Activated naive CD4-positive, alpha-beta T cell treated with anti-CD3 and anti-CD28 coated beads, Interleukin-2, amount 10 ng/mL, durations not matched to agents 7 days and 5 days (primary cell): ENCODE data around the gene PTP4A2.
"Not testable (repeated sequence)": the region's sequence is repeated elsewhere in the genome, so short reads cannot be mapped to it uniquely, and the experiment has no call there.

ENCODE experiments used
- CTCF ChIA-PET: fragments of 350-600 bp; sonication (Branson Sonifier 250); formaldehyde crosslinking; loops from one replicate; lab custom pipeline; 2021; ENCODE audit warnings: antibody characterized with exemption; lab: Charles Lee
- DNase-seq: peaks from one replicate; pipeline ENCODE4 v3.0.0-alpha.2; 2020
- H3K27ac Mint-ChIP-seq: one replicate; pipeline ENCODE4 v1.8.0; 2021; ENCODE audit warnings: mild to moderate bottlenecking, moderate library complexity, mixed read lengths
- H3K27me3 Mint-ChIP-seq: one replicate; pipeline ENCODE4 v1.8.0; 2021; ENCODE audit warnings: mild to moderate bottlenecking, mixed read lengths
- H3K36me3 Mint-ChIP-seq: one replicate; pipeline ENCODE4 v1.8.0; 2021; ENCODE audit warnings: mixed read lengths
- H3K4me1 Mint-ChIP-seq: one replicate; pipeline ENCODE4 v1.8.0; 2021; ENCODE audit warnings: mixed read lengths
- H3K4me3 Mint-ChIP-seq: one replicate; pipeline ENCODE4 v1.8.0; 2021; ENCODE audit warnings: mild to moderate bottlenecking, moderate library complexity, mixed read lengths
- H3K9me3 Mint-ChIP-seq: one replicate; pipeline ENCODE4 v1.8.0; 2021; ENCODE audit warnings: mixed read lengths

PTP4A2 gene

DNA sequence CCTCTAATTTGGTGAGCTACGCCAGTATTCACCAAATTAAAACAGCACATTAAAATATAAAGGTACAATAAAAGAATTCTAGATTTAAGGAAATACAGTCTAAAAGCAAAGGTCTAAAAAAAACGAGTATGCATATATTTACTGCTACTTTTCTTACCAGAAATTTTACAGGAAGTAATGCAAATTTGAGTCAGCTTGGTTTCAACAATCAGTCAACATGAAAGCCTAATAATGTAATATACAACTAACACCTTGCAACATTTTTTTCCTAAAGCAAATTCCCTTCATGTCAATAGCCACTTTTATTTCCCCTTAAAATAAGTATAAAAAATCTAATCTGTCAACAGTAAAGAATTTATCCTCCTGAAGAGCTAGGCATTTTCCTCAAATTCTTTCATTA lies 11.9 kb downstream of the PTP4A2 start:
- no peaks in the 10 kb centered on the region for H3K27me3 Mint-ChIP-seq
- no peaks in the 10 kb centered on the region for H3K9me3 Mint-ChIP-seq
- DNase-seq, result no peak
- peak overlapping the region; percentile 76 for H3K27ac Mint-ChIP-seq
- H3K36me3 Mint-ChIP-seq, result peaks cover 52% of the 10 kb centered on the region
- CTCF ChIA-PET, result interaction anchor here (1.2 to 2.2 kb wide), 5 partner anchors 9 to 111 kb away, joined by 4 to 11 read pairs (median 4); partner anchors contain the start of gene SPOCD1
- H3K4me1 Mint-ChIP-seq, result peaks cover 90% of the 10 kb centered on the region
- H3K4me3 Mint-ChIP-seq, result peak overlapping the region; percentile 40

DNA sequence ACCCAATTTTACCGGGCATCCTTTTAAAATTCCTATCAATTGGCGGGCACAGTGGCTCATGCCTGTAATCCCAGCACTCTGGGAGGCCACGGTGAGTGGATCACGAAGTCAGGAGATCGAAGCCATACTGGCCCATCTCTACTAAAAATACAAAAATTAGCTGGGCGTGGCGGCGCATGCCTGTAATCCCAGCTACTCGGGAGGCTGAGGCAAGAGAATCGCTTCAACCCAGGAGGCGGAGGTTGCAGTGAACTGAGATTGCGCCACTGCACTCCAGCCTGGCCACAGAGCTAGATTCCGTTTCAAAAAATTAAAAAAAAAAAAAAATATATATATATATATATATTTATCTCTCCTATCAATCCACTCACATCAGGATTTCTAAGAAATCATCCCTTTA lies 12.3 kb downstream of the PTP4A2 start:
- not testable (repeated sequence) for H3K9me3 Mint-ChIP-seq, DNase-seq, H3K27me3 Mint-ChIP-seq
- Mint-ChIP-seq H3K4me3 (peak overlapping the region; percentile 41), H3K36me3 (peaks cover 54% of the 10 kb centered on the region), H3K27ac (peak overlapping the region; percentile 76), H3K4me1 (peaks cover 90% of the 10 kb centered on the region)
- CTCF ChIA-PET, result interaction anchor here (1.3 to 2.2 kb wide), 4 partner anchors 9 to 110 kb away, joined by 4 to 11 read pairs (median 4); partner anchors contain the start of gene SPOCD1

DNA sequence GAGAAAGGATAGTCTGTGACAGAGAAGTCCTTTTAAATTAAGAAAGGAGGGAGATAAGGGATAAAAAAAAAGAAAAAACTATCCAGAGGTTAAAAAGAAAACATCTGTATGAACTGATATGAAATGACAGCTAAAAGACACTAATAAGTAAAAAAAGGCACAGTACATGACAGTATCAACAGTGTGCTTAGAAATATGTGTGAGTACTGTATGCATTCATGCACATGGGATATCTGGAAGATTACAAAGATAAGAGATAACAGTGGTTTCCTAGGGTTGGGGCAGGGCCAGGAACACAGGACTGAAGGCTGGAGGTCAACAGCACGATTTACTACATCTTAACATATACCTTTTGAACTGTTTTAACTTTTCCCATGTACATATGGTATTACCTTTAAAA lies 13.3 kb downstream of the PTP4A2 start:
- Mint-ChIP-seq H3K36me3 (peaks cover 49% of the 10 kb centered on the region), H3K9me3 (no peaks in the 10 kb centered on the region), H3K4me3 (peak overlapping the region; percentile 41), H3K27me3 (no peaks in the 10 kb centered on the region), H3K4me1 (peaks cover 84% of the 10 kb centered on the region), H3K27ac (peak overlapping the region; percentile 50)
- CTCF ChIA-PET, result interaction anchor here (0.8 to 3.0 kb wide), 4 partner anchors 8 to 39 kb away, joined by 3 to 10 read pairs (median 6); no protein-coding TSS in a partner anchor
- DNase-seq, result no peak

DNA sequence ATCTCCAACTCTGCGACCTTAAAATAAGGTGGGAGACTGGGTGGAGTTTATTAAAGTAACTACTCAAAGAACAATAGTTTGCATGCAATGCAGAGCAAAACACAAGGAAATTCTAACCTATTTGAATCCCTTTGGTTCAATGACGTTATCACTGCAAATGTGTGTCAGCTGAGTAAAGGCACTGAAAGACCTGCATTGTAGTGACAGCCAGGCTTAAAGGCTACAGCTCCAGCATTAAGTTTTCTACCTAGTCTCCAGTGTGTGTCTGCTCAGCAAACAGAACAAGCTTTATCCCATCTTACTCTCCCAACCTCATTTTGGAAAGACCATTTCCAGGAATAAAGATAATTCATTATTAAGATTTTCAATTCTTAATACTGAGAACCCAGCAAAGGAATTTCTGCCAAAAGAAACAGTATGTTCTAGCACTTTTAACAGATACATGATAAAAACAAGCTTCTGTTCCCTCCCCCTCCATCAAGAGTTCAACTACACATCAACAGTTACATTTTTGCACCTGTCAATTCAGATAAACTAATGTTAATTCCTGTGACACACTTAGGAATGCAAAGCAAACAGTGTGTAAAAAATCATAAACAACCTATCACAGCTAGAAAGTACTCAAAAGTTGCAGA lies 14.2 kb downstream of the PTP4A2 start:
- H3K4me3 Mint-ChIP-seq, result peak overlapping the region; percentile 24
- DNase-seq, result no peak
- H3K36me3 Mint-ChIP-seq, result peaks cover 53% of the 10 kb centered on the region
- peak overlapping the region; percentile 79 for H3K27ac Mint-ChIP-seq
- CTCF ChIA-PET, result interaction anchor here (0.8 to 3.0 kb wide), 4 partner anchors 9 to 40 kb away, joined by 3 to 10 read pairs (median 6); no protein-coding TSS in a partner anchor
- no peaks in the 10 kb centered on the region for H3K9me3 Mint-ChIP-seq
- H3K27me3 Mint-ChIP-seq, result no peaks in the 10 kb centered on the region
- H3K4me1 Mint-ChIP-seq, result peaks cover 83% of the 10 kb centered on the region

DNA sequence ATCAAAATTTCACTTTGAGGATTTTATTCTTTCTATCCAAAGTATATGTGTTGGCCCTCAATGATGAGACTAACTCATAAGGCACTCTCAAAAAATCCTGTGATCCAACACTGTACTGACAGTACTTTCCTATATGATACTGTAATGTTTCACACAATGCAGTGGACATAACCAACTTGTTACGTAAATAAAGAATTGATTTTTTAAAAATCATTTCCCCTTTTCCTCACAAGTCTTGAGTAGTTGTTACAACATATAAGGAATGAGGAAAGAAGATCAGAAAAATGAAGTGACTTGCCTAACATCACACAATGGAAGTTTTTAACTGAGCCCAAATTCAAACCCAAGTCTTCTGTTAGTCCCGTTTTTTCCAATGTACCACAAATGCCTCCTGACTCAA lies 17.2 kb downstream of the PTP4A2 start:
- no peaks in the 10 kb centered on the region for H3K9me3 Mint-ChIP-seq
- peaks cover 70% of the 10 kb centered on the region for H3K4me1 Mint-ChIP-seq
- H3K27ac Mint-ChIP-seq, result peak overlapping the region; percentile 24
- H3K36me3 Mint-ChIP-seq, result peaks cover 57% of the 10 kb centered on the region
- H3K4me3 Mint-ChIP-seq, result no peak overlapping the region
- no peak for DNase-seq
- CTCF ChIA-PET, result interaction anchor here (1.1 to 1.6 kb wide), 2 partner anchors 13 to 43 kb away, joined by 3 read pairs; no protein-coding TSS in a partner anchor
- no peaks in the 10 kb centered on the region for H3K27me3 Mint-ChIP-seq

DNA sequence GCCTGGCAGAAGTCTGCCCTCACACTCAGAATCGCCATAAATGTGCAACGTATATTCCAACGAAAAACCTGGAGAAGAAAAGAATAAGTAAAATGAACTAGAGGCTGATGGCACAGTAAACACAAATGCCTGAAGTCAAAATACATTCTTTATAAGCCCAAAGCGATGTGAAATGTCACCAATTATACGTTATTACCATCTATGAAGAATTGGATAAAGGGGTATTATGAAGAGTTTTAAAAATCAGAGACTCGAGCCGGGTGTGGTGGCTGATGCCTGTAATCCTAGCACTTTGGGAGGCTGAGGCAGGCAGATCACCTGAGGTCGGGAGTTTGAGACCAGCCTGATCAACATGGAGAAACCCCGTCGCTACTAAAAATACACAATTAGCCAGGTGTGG lies 18.6 kb downstream of the PTP4A2 start:
- DNase-seq, result no peak
- CTCF ChIA-PET, result interaction anchor here (0.6 to 1.2 kb wide), 2 partner anchors 44 to 66 kb away, joined by 3 read pairs; no protein-coding TSS in a partner anchor
- Mint-ChIP-seq H3K4me3 (no peak overlapping the region), H3K27ac (no peak overlapping the region), H3K27me3 (no peaks in the 10 kb centered on the region), H3K4me1 (peaks cover 61% of the 10 kb centered on the region), H3K9me3 (no peaks in the 10 kb centered on the region), H3K36me3 (peaks cover 61% of the 10 kb centered on the region)

DNA sequence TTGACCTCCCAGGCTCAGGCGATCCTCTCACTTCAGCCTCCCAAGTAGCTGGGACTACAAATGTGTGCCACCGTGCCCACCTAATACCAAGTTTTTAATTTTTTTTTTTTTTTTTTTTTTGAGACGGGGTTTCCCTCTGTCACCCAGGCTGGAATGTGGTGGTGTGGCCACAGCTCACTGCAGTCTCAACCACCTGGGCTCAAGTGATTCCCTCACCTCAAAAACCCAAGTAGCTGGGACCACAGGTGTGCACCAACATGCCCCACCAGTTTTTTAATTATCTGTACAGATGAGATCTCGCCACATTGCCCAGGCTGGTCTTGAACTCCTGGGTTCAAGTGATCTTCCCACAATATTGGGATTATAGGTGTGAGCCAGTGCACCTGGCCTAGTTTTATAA lies 22.7 kb downstream of the PTP4A2 start:
- Mint-ChIP-seq H3K36me3 (peaks cover 70% of the 10 kb centered on the region), H3K27ac (no peak overlapping the region), H3K4me3 (no peak overlapping the region), H3K27me3 (no peaks in the 10 kb centered on the region), H3K4me1 (peaks cover 62% of the 10 kb centered on the region), H3K9me3 (no peaks in the 10 kb centered on the region)
- CTCF ChIA-PET, result interaction anchor here (3.2 kb wide), 1 partner anchor 47 kb away, joined by 22 read pairs; no protein-coding TSS in a partner anchor
- no peak for DNase-seq

DNA sequence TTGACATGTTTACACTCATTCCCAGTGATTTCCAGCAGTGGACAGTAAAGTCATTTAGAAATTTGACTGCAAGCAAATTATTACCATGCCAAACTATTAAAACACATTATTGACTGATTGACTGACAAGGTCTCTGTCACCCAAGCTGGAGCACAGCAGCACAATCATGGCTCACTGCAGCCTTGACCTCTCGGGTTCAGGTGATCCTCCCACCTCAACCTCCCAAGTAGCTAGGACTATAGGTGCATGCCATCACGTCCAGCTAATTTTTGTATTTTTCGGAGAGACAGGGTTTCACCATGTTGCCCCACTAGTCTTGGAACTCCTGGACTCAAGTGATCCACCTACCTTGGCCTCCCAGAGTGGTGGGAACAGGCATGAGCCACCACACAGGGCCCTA lies 24.2 kb downstream of the PTP4A2 start:
- Mint-ChIP-seq H3K9me3 (no peaks in the 10 kb centered on the region), H3K4me3 (no peak overlapping the region), H3K27ac (no peak overlapping the region), H3K36me3 (peaks cover 73% of the 10 kb centered on the region), H3K4me1 (peaks cover 58% of the 10 kb centered on the region), H3K27me3 (no peaks in the 10 kb centered on the region)
- CTCF ChIA-PET, result interaction anchor here (0.7 to 3.2 kb wide), 4 partner anchors 9 to 98 kb away, joined by 3 to 22 read pairs (median 7); partner anchors contain the start of gene SPOCD1
- no peak for DNase-seq

DNA sequence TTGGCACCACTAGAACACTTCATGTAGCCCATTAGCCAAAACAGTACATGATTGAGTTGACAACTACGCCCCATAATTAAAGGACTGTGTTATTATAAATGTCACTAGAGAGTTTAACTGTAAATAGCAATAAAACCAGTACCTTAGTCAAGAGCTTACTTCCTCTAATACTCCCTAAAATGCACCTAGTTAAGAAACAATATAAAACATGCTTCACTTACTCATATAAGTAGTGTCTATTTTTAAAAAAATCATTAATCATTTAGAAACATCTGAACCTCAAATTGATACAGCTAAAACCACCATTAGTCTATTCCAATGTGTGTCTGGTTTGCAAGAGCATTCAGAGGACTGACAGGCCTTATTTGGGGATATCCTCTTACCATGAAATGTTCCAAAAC lies 25.3 kb downstream of the PTP4A2 start:
- CTCF ChIA-PET, result interaction anchor here (0.7 to 3.2 kb wide), 3 partner anchors 11 to 96 kb away, joined by 3 to 22 read pairs (median 10); no protein-coding TSS in a partner anchor
- Mint-ChIP-seq H3K27me3 (no peaks in the 10 kb centered on the region), H3K36me3 (peaks cover 77% of the 10 kb centered on the region), H3K9me3 (no peaks in the 10 kb centered on the region), H3K27ac (no peak overlapping the region), H3K4me3 (no peak overlapping the region), H3K4me1 (peaks cover 52% of the 10 kb centered on the region)
- no peak for DNase-seq

DNA sequence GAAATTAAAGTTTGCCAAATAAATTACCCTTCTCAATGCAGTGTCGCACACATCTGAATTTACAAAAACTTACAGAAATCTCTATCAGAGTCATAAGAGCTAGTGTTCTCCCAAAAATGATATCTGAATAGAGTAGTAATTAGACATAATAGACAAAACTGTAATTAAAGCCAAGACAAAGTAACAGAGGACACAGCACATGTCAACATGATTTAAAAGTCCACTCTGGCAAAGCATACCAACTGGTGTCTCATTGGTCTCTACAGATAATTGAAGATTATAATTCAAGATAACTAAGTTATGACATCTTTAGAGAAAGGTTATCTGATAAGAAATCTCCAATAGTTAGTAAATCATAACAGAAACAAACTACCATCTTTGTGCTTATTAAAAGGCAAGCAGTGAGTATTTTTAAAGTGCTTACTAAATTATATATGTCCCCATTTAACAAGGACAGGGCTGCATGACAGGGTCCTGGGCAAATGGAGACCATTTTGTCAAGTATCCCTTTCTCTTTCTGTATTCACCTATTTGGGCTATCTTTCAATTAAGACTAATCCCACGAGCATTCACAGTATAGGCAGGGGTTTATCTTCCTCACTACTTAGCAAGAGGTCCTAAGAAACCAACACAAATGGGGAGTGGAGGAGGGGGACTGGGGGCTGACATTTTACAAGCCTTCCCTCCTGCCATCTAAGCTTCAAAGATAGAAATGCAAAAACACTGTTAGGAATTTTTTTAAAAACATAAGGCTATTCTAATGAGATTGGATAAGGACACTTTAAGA lies 26.0 kb downstream of the PTP4A2 start:
- peaks cover 79% of the 10 kb centered on the region for H3K36me3 Mint-ChIP-seq
- CTCF ChIA-PET, result interaction anchor here (1.9 to 3.2 kb wide), 2 partner anchors 11 to 50 kb away, joined by 10 to 22 read pairs; no protein-coding TSS in a partner anchor
- H3K4me3 Mint-ChIP-seq, result no peak overlapping the region
- H3K4me1 Mint-ChIP-seq, result peaks cover 50% of the 10 kb centered on the region
- DNase-seq, result no peak
- peak overlapping the region; percentile 19 for H3K27ac Mint-ChIP-seq
- no peaks in the 10 kb centered on the region for H3K27me3 Mint-ChIP-seq
- no peaks in the 10 kb centered on the region for H3K9me3 Mint-ChIP-seq

DNA sequence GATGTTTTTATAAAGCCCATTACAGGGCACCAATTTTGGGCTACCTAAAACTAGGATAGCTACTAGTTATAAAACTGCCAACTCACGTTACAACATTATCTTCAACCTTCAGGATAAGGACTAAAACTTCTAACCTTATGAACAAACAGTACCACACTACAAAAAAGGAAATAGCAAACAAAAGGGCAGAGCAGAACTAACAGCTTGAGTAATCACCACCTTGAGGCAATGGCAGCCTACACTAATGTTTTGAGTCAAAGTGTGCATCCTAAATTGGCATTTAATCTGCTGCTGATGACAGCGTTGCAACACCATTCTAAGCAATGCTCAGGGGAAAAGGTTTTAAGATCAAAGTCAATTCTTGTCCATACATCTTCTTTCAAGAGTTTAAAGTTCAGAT lies 27.2 kb downstream of the PTP4A2 start:
- H3K4me3 Mint-ChIP-seq, result no peak overlapping the region
- CTCF ChIA-PET, result interaction anchor here (0.6 to 2.1 kb wide), 2 partner anchors 45 to 53 kb away, joined by 3 to 8 read pairs; no protein-coding TSS in a partner anchor
- no peak overlapping the region for H3K27ac Mint-ChIP-seq
- peaks cover 83% of the 10 kb centered on the region for H3K36me3 Mint-ChIP-seq
- no peaks in the 10 kb centered on the region for H3K27me3 Mint-ChIP-seq
- H3K4me1 Mint-ChIP-seq, result peaks cover 43% of the 10 kb centered on the region
- no peak for DNase-seq
- no peaks in the 10 kb centered on the region for H3K9me3 Mint-ChIP-seq

DNA sequence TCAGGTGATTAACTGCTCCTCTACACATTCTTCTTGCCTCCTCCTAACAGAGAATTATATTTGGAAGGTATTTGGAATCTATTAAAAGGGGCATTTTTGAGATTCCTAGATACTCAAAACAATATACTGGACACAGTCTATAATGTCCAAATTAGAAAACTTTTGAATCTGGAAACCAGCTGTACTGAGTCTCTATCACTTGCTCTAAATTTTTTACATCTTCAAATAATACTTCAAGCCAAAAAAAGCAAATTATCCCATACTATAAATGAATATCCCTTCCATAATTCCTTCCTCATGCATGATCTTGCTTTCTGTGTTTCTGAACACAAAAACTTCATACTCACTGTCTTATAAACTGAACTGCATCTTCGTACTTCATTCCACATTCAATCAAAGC lies 28.5 kb downstream of the PTP4A2 start:
- peaks cover 46% of the 10 kb centered on the region for H3K4me1 Mint-ChIP-seq
- peaks cover 87% of the 10 kb centered on the region for H3K36me3 Mint-ChIP-seq
- H3K27ac Mint-ChIP-seq, result peak overlapping the region; percentile 20
- no peaks in the 10 kb centered on the region for H3K27me3 Mint-ChIP-seq
- H3K4me3 Mint-ChIP-seq, result no peak overlapping the region
- DNase-seq, result no peak
- CTCF ChIA-PET, result interaction anchor here (0.8 to 2.1 kb wide), 2 partner anchors 11 to 54 kb away, joined by 5 to 8 read pairs; no protein-coding TSS in a partner anchor
- H3K9me3 Mint-ChIP-seq, result no peaks in the 10 kb centered on the region

DNA sequence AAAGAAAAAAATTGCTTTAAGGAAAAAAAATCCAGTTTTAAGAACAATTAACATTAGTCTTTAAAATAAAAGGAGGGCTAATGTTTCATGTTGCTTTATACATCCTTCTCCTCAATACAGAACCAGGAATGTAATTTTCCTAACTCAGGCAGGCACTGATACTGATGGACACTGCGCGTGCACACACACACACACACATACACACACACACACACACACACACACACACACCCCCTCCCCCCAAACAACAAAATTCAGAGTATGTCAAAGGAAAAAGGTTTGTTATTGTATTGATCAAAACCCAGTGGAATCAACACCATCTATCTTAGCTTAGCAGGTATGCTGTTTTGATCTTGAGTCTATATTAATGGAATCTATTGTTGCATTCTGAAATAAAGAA lies 31.6 kb downstream of the PTP4A2 start:
- DNase-seq, result no peak
- Mint-ChIP-seq H3K27me3 (no peaks in the 10 kb centered on the region), H3K27ac (no peak overlapping the region), H3K4me1 (peaks cover 29% of the 10 kb centered on the region), H3K36me3 (peaks cover 70% of the 10 kb centered on the region), H3K4me3 (no peak overlapping the region), H3K9me3 (no peaks in the 10 kb centered on the region)
- CTCF ChIA-PET, result interaction anchor here (2.3 kb wide), 1 partner anchor 57 kb away, joined by 7 read pairs; no protein-coding TSS in a partner anchor

DNA sequence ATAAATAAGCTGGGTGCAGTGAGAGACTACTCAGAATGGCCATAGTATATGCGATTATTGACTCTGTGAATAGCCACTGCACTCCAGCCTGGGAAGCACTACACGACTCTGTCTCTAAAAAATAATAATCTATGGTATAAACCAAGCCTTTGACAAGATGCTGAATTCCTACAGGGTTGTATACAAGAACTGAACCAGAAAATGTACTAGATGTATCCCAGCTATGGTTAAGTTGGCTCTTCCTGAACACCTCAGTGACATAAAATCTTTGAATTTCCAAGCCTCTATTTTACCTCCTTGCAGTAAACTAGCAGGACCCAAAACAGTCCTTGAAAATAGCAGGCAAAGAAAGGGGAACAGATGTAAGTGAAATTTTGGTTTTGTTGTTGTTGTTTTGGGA lies 32.5 kb downstream of the PTP4A2 start:
- H3K36me3 Mint-ChIP-seq, result peaks cover 65% of the 10 kb centered on the region
- H3K27me3 Mint-ChIP-seq, result no peaks in the 10 kb centered on the region
- DNase-seq, result no peak
- CTCF ChIA-PET, result interaction anchor here (2.3 kb wide), 1 partner anchor 58 kb away, joined by 7 read pairs; no protein-coding TSS in a partner anchor
- H3K4me3 Mint-ChIP-seq, result no peak overlapping the region
- H3K27ac Mint-ChIP-seq, result no peak overlapping the region
- H3K9me3 Mint-ChIP-seq, result no peaks in the 10 kb centered on the region
- H3K4me1 Mint-ChIP-seq, result peaks cover 21% of the 10 kb centered on the region
